Nephron progenitor cell (in vitro differentiated cells): ENCODE data around the gene CCDC57.
A peak's percentile ranks its signal among the peaks of the same experiment; 100 is the strongest.
"Not testable (repeated sequence)": the region's sequence is repeated elsewhere in the genome, so short reads cannot be mapped to it uniquely, and the experiment has no call there.

Experiments used
- DNase-seq: peaks from one replicate; pipeline ENCODE4 v3.0.0; 2021
- H3K27ac Mint-ChIP-seq: 2 replicates; pipeline ENCODE4 v1.8.0; 2021; ENCODE audit warnings: mild to moderate bottlenecking, moderate library complexity, mixed read lengths
- H3K27me3 Mint-ChIP-seq: 2 replicates; pipeline ENCODE4 v1.8.0; 2021; ENCODE audit warnings: mild to moderate bottlenecking, low read depth, mixed read lengths; ENCODE audit not compliant: poor library complexity
- H3K36me3 Mint-ChIP-seq: 2 replicates; pipeline ENCODE4 v1.8.0; 2021; ENCODE audit warnings: low read depth, mixed read lengths
- H3K4me1 Mint-ChIP-seq: 2 replicates; pipeline ENCODE4 v1.8.0; 2021; ENCODE audit warnings: mixed read lengths
- H3K4me3 Mint-ChIP-seq: 2 replicates; pipeline ENCODE4 v1.8.0; 2021; ENCODE audit warnings: mild to moderate bottlenecking, moderate library complexity, mixed read lengths
- H3K9me3 Mint-ChIP-seq: 2 replicates; pipeline ENCODE4 v1.8.0; 2021; ENCODE audit warnings: mild to moderate bottlenecking, moderate library complexity, mixed read lengths
- TF ChIP-seq, protein P1 (sequence below): fragments of 200-600 bp; sonication (generic); IDR thresholded peaks from 2 replicates; pipeline ENCODE4 v1.5.0; 2021; ENCODE audit warnings: antibody characterized with exemption

CCDC57 gene

GRCh38 chr17:82216301-82217119 lies 3.9 kb upstream of the CCDC57 start:
- DNase-seq = no peak
- no peak overlapping the region for H3K27ac Mint-ChIP-seq

DNA sequence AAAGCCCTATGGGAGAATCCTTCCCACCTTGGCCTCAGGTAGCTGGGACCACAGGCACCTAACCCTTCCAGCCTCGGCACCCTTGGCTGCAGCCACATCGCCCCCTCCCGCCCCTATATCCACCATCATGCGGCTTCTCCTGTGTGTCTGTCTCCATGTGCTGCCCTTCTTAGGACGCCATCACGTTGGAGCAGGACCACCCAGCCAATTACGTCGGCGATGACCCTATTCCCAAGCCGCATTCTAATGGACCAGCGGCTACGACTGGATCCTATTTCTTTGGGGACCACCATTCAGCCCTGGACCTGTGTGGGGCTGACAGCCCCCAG lies 3.3 kb upstream of the CCDC57 start:
- DNase-seq = no peak
- TF ChIP-seq, protein P1, sequence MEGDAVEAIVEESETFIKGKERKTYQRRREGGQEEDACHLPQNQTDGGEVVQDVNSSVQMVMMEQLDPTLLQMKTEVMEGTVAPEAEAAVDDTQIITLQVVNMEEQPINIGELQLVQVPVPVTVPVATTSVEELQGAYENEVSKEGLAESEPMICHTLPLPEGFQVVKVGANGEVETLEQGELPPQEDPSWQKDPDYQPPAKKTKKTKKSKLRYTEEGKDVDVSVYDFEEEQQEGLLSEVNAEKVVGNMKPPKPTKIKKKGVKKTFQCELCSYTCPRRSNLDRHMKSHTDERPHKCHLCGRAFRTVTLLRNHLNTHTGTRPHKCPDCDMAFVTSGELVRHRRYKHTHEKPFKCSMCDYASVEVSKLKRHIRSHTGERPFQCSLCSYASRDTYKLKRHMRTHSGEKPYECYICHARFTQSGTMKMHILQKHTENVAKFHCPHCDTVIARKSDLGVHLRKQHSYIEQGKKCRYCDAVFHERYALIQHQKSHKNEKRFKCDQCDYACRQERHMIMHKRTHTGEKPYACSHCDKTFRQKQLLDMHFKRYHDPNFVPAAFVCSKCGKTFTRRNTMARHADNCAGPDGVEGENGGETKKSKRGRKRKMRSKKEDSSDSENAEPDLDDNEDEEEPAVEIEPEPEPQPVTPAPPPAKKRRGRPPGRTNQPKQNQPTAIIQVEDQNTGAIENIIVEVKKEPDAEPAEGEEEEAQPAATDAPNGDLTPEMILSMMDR = no peak
- Mint-ChIP-seq H3K27me3 (peaks cover 3% of the 10 kb centered on the region), H3K9me3 (no peaks in the 10 kb centered on the region), H3K4me3 (no peak overlapping the region), H3K36me3 (no peaks in the 10 kb centered on the region), H3K27ac (no peak overlapping the region), H3K4me1 (peaks cover 18% of the 10 kb centered on the region)

More at GRCh38 chr17:82216301-82217119, 3.9 kb upstream of the CCDC57 start:
- TF ChIP-seq, protein P1 = no peak
- peaks cover 3% of the 10 kb centered on the region for H3K27me3 Mint-ChIP-seq
- no peak overlapping the region for H3K4me3 Mint-ChIP-seq
- H3K4me1 Mint-ChIP-seq = peaks cover 19% of the 10 kb centered on the region
- H3K9me3 Mint-ChIP-seq = no peaks in the 10 kb centered on the region
- H3K36me3 Mint-ChIP-seq = no peaks in the 10 kb centered on the region

DNA sequence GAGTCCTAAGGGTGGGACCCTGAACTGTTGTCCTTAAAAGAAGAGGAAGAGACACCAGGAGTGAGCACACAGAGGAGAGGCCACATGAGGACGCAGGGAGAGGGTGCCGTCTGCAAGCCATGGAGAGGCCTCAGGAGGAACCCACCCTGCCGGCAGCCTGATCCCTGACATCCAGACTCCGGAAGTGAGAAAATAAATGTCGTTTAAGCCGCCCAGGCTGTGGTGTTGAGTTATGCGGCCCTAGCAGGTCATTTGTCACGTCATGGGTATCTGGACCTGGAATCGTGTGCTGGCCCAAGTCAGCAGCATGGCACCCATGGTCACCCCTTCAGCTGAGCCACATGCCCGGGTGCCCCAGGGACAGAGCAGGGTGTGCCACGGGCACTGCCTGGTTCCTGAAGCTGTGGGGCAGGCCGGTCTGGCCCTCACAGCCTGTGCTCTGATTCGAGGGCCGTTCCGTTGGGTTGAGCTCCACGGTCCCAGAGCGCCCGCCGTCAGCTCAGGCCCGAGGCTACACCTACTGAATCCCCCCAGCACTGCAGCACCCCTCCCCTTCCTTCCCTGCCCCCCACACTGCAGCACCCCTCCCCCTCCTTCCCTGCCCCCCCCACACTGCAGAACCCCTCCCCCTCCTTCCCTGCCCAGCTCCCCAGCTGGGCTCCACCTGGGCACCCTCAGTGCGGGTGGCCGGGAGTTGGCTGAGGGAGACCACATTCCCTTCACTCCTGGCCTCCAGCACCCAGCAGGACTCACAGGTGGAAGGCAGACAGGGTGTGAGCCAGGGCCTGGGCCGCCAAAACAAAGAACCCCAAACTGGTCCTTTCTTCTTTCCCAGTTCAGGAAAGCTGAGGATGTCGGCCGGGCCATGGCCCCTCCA lies 2.7 kb upstream of the CCDC57 start:
- H3K9me3 Mint-ChIP-seq = no peaks in the 10 kb centered on the region
- no peak overlapping the region for H3K4me3 Mint-ChIP-seq
- H3K4me1 Mint-ChIP-seq = peaks cover 18% of the 10 kb centered on the region
- H3K27ac Mint-ChIP-seq = peak overlapping the region; percentile 48
- TF ChIP-seq, protein P1 = no peak
- no peak for DNase-seq
- H3K27me3 Mint-ChIP-seq = peaks cover 3% of the 10 kb centered on the region
- H3K36me3 Mint-ChIP-seq = no peaks in the 10 kb centered on the region

DNA sequence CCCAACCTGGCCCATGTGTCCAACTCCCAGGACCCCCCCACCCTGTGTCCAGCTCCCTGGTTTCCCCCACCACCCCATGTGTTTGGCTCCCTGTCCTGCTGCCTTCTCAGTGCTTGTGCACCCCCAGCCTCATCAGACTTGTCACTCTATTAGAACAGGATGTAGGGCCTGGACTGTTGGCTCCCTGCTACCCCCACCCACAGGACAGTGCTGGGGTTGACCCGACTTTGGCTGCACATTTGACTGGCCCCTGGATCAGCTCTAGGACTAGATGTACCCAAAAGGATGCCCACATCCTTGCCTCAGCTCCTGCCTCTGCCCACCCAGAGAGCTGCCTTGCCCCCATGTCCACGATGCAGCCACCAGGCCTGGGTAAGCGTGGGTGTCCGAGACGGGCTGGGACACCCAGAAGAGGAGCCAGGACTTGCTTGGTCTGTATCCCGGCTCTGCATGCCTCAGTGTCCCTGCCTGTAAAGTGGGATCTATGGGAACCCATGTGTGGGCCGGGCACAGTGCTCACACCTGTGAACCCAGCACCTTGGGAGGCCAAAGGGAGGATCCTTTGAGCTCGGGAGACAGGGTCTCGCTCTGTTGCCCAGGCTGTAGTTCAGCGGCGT lies 1.5 kb upstream of the CCDC57 start:
- H3K4me1 Mint-ChIP-seq = peaks cover 18% of the 10 kb centered on the region

DNA sequence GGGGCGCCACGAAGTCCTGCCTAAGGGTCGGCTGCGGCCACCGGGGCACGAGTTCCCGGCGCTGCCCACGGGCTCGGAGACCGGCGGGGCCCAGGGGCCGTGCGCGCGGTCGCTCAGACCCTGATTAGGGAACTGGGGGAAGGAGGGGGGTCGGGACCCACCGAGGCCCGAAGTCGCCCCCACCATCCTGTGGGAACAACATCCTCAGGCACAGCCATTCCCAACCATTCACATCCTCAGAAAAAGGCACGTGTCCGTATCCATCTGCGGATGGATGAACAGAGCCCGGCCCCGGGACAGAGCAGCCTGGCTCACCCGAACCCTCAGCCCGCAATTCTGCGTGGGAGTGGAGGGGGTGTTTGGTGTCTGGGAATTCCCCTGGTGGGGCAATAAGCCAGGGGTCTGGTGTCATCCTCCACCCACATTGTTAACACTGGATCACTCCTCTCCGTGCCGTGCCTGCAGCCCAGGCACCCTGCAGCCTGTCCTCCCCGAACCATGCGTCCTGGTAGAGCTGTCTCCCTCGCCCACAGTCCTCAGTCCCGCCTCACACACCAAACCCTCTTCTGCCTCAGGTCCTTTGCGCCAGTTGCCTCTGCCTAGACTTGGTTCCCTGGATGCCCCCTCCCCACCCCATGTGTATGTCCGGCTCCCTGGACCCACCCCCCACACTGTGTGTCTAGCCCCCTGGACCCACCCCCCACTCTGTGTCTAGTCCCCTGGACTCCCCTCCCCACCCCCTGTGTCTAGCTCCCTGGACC lies 789 bp upstream of the CCDC57 start:
- H3K27ac Mint-ChIP-seq = no peak overlapping the region
- peak overlapping the region; percentile 82 for H3K4me3 Mint-ChIP-seq
- H3K36me3 Mint-ChIP-seq = peaks cover 5% of the 10 kb centered on the region
- no peaks in the 10 kb centered on the region for H3K9me3 Mint-ChIP-seq
- peaks cover 1% of the 10 kb centered on the region for H3K27me3 Mint-ChIP-seq
- peaks cover 18% of the 10 kb centered on the region for H3K4me1 Mint-ChIP-seq
- DNase-seq = peak; percentile 53
- TF ChIP-seq, protein P1 = no peak

More for the DNA sequence above, 1.5 kb upstream of the CCDC57 start:
- Mint-ChIP-seq H3K9me3 (no peaks in the 10 kb centered on the region), H3K36me3 (peaks cover 5% of the 10 kb centered on the region), H3K4me3 (peak overlapping the region; percentile 58), H3K27me3 (peaks cover 3% of the 10 kb centered on the region), H3K27ac (no peak overlapping the region)
- TF ChIP-seq, protein P1 = no peak
- no peak for DNase-seq

DNA sequence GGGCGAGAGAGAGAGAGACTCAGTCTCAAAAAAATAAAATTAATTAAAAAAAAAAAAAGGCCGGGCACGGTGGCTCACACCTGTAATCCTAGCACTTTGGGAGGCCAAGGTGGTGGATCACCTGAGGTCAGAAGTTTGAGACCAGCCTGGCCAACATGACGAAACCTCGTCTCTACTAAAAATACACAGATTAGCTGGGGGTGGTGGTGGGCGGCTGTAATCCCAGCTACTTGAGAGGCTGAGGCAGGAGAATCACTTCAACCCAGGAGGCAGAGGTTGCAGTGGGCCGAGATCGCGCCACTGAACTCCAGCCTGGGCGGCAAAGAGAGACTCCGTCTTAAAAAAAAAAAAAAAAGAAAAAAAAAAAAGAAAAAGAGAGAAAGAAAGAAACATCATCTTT lies 2.0 kb downstream of the CCDC57 start:
- not testable (repeated sequence) for H3K9me3 Mint-ChIP-seq, H3K4me3 Mint-ChIP-seq, DNase-seq, H3K27me3 Mint-ChIP-seq, H3K27ac Mint-ChIP-seq
- peaks cover 36% of the 10 kb centered on the region for H3K4me1 Mint-ChIP-seq
- peaks cover 11% of the 10 kb centered on the region for H3K36me3 Mint-ChIP-seq
